KG1 (cell line): ENCODE data around the gene IAPP.
"Not testable (repeated sequence)": the region's sequence is repeated elsewhere in the genome, so short reads cannot be mapped to it uniquely, and the experiment has no call there.

Experiments used
- DNase-seq: peaks from one replicate; lab custom pipeline; 2025; lab: John Stamatoyannopoulos, UW

The IAPP gene

GRCh38 chr12:21379218-21379617, 6.5 kb downstream of the IAPP start:
- no peak for DNase-seq

GRCh38 chr12:21381320-21381719, 8.6 kb downstream of the IAPP start:
- DNase-seq, result not testable (repeated sequence)

DNA sequence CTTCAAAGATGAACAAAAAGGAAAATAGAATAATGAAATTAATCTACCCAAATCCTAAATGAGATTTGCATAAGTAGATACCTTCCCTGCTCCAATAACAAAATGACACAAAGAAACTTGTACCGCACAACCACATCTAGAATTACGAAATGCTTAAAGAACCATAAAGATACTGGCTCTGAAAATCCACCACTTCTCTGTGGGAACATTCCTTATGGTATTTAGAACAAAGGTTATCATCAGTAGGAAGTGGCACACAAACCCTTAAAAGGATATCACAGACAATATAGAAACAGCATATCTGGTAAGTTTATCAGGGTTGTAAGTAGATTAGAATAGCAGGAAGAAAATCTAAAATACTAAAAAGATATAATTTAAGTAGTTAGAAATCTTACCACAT, 11.6 kb downstream of the IAPP start:
- no peak for DNase-seq

GRCh38 chr12:21387174-21387573, 14.5 kb downstream of the IAPP start:
- no peak for DNase-seq

GRCh38 chr12:21392384-21392783, 19.7 kb downstream of the IAPP start:
- no peak for DNase-seq

DNA sequence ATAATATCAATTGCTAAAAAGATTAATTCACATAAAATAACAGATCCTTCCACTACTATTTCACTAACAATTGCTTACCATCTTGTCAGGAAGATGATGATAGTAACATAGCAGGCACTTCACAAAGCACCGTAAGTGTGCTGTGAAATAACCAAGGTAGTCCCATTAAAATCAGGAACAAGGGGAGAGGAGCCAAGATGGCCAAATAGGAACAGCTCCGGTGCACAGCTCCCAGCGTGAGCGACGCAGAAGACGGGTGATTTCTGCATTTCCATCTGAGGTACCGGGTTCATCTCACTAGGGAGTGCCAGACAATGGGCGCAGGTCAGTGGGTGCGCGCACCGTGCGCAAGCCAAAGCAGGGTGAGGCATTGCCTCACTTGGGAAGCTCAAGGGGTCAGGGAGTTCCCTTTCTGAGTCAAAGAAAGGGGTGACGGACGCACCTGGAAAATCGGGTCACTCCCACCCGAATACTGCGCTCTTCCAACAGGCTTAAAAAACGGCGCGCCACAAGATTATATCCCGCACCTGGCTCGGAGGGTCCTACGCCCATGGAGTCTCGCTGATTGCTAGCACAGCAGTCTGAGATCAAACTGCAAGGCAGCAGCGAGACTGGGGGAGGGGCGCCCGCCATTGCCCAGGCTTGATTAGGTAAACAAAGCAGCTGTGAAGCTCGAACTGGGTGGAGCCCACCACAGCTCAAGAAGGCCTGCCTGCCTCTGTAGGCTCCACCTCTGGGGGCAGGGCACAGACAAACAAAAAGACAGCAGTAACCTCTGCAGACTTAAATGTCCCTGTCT, 22.3 kb downstream of the IAPP start:
- DNase-seq, result not testable (repeated sequence)

GRCh38 chr12:21413369-21414277, 40.9 kb downstream of the IAPP start:
- DNase-seq, result no peak

- DNase-seq, result no peak
These were observed 43.9 kb downstream of the IAPP start for GRCh38 chr12:21416511-21417121.

- DNase-seq, result not testable (repeated sequence)
These were observed 45.7 kb downstream of the IAPP start for GRCh38 chr12:21418398-21418797.

DNA sequence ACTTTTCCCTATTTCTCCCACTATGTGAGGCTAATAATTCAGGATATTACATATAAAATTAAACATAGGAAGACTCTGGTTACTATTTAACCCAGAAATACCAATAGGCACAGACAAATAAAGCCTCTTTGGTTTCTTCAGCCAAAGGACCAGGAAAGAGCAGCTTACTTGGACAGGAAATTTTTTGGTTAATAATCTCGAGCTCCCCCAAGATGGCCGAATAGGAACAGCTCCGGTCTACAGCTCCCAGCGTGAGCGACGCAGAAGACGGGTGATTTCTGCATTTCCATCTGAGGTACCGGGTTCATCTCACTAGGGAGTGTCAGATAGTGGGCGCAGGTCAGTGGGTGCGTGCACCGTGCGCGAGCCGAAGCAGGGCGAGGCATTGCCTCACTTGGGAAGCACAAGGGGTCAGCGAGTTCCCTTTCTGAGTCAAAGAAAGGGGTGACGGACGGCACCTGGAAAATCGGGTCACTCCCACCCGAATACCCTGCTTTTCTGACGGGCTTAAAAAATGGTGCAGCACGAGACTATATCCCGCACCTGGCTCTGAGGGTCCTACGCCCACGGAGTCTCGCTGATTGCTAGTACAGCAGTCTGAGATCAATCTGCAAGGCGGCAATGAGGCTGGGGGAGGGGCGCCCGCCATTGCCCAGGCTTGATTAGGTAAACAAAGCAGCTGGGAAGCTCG, 46.5 kb downstream of the IAPP start:
- DNase-seq, result not testable (repeated sequence)

GRCh38 chr12:21428241-21428640, 55.5 kb downstream of the IAPP start:
- DNase-seq, result no peak
